NCI-H748 (cell line): Measurements from ENCODE around the gene CGN.
"Not testable (repeated sequence)": the region's sequence is repeated elsewhere in the genome, so short reads cannot be mapped to it uniquely, and the experiment has no call there.

ENCODE experiments used
- DNase-seq: peaks from one replicate; lab custom pipeline; 2025; ENCODE audit not compliant: unreplicated experiment; lab: John Stamatoyannopoulos, UW

The CGN gene

GRCh38 chr1:151501474-151501873 lies 9.7 kb upstream of the CGN start:
- DNase-seq, result no peak

DNA sequence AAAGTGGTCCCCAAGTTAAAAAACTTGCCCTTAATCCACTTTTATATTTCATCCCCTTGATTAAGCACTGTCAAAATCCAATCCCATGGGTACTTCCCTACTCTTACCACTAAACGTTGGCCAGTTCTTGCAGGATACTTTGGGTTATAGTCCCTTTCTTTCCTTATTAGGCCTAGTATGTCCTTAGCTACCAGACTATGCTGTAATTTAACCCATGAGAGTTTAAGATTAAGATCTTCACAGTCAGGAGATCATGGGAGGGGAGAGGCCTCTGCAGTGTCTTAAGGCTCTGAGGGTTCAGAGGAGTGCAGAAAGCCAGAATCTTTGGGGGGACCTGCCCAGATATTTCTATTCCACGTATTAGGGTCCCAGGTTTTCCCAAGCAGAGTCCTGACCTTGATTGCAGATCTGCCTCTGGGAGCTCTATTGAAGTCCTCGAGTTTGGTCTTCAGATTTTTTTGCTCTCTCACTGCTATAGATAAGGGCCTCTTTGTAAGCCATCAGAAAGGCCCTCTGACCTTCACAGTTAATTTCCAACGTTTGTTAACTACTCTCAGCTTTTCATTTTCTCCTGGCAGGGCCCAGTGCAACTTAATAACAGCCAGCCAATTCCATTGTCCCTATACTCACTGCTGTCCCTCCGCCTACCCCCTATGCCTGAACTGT lies 9.0 kb upstream of the CGN start:
- no peak for DNase-seq

DNA sequence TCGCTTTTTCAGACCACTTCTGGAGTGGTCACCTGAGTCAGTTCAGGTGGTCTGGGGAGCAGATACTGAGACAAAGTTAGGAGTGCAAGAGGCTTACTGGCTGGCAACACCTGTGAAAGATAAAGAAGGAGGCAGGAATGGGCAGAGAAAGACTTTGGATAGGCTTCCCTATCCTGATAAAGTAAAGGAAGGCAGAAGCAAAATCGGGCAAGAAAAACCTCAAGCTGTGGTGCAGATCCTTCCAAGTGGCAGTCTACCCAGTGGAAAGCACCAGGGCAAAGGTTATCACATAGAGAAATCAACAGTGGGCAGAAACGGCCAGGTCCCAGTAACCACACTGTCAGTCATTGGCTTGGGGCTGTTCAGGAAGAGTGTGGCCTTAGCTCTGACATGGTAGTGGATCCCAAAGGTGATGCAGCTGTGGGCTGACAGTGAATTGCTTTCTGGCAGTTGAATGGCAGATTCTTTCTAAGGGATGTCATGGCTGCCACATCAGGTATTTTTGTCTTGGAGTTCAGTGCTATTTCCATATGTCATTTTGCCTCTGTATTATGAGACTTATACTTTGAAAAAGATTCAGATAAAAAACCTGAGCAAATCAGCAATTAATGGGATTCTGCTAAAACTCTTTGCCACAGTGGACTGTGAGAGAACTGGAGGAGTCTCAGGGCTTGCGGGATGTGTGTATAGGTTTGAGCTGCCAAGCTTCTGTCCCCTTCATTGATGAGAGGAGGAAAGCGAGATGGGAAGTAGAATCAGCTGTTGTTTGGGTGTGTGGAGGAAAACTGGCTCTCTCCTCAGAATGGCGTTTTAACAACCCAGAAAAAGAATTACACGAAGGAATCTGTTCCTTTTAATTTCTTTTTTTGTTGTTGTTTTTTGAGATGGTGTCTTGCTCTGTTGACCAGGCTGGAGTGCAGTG lies 8.1 kb upstream of the CGN start:
- DNase-seq, result no peak

DNA sequence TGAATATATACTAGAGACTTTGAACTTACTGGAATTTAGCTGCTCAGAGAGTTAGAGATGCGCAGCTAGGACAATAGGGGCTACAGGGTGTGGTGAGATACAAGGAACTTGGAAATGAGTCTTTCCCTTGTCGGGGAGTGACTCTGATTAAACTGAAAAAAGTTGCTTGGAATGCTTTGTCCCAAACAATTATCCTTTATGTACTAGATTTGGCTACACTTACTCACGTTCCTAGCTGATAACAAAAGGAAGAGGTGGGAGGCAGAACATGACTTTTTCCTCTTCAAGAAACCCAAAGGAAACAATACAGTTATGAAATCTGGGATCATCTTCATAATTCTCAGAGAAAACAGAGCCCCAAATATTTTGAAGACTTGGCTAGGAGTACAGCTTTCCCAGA lies 6.9 kb upstream of the CGN start:
- DNase-seq, result no peak

DNA sequence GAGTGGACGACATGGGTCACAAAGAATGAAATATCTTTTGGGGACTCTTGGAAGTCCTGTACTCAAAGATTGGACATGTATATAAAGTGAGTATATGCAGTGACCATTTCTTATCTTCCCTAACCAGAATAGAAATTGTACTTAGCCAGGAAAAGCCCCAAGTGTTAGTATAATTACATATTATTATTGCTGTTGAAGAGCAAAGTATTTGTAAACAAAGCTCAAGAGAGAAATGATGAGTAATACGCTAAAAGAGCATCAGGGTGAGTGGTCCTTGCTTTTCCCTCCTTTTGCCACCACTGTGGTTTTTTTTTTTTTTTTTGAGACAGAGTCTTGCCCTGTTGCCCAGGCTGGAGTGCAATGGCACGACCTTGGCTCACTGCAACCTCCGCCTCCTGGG lies 6.4 kb upstream of the CGN start:
- no peak for DNase-seq

DNA sequence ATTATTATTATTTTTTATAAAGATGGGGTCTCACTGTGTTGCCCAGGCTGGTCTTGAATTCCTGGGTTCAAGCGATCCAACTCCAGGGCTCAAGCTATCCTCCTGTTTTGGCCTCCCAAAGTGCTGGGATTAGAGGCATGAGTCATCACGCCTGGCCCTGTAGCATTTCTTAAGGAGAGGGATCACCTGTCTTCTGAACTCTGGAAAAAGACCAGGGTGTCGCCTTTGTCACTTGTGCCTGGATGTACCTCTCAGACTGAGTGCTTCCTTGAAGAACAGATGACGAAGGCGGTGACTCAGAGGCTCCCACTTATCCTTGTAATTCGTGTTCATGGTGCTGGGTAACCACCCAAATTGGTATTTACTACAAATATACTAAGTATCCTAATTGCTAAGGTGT lies 2.4 kb upstream of the CGN start:
- DNase-seq, result no peak

DNA sequence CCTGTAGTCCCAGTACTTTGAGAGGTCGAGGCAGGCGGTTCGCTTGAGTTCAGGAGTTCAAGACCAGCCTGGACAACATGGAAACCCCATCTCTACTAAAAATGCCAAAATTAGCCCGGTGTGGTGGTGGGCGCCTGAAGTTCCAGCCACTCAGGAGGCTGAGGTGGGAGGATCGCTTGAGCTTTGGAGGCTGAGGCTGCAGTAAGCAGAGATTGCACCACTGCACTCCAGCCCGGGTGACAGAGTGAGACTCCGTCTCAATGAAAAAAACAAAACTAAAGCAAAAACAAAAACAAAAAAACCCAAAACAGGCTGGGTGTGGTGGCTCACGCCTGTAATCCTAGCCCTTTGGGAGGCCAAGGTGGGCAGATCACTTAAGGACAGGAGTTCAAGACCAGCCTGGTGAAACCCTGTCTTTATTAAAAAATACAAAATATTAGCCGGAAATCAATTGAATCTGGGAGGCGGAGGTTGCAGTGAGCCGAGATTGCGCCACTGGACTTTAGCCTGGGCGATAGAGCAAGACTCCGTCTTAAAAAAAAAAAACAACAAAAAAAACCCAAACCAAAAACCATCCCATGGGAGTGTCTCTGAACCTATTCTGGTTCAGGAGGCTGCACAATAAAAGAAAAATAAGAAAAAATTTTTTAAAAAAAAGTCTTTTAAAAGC lies 1.7 kb upstream of the CGN start:
- DNase-seq, result no peak

- DNase-seq, result peak; percentile 30
Observed at GRCh38 chr1:151510020-151510405, 1.2 kb upstream of the CGN start.

- DNase-seq, result no peak
Observed at GRCh38 chr1:151510614-151510956, 602 bp upstream of the CGN start.

- peak; percentile 71 for DNase-seq
Observed at GRCh38 chr1:151511636-151512215, 539 bp downstream of the CGN start.

GRCh38 chr1:151512326-151512725 lies 1.1 kb downstream of the CGN start:
- DNase-seq, result no peak

DNA sequence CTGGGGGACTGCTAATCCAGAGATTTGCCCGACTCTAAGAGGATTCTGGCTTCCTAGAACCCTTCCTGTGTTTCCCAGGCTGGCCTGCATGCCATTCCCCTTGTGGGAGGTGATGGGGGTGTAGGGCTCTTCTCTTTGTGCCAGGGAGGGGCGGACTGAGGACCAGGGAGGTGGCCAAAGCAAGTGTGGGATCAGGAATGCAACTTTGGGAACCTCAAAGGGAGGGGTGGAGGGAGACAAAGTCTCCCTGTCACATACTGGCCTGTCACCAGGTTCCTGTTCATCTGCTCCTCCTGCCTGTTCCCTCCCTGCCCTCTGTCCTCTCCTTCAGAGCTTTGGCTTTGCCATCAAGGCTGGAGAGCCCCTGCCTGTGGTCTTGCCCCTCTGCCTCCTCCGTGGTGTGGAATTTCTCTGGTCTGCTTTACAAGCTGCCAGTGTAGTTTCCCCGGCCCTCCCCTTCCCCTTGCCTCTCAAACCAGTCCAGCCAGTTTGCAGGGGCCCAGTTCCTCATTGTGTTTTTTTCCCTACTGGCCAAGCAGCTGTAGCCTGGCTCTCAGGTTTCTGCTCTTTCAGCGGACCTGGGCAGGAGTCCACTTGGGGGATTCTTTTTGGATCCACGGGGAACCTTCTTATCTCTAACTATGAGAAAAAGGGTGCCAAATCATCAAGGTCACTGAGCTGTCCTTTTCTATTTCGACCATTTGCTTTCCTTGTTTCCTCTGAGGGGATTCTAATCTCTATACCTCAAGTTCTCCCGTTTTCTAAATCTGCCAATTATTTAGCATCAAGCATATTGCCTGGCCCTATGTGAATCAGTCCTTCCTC lies 1.8 kb downstream of the CGN start:
- peak; percentile 34 for DNase-seq

DNA sequence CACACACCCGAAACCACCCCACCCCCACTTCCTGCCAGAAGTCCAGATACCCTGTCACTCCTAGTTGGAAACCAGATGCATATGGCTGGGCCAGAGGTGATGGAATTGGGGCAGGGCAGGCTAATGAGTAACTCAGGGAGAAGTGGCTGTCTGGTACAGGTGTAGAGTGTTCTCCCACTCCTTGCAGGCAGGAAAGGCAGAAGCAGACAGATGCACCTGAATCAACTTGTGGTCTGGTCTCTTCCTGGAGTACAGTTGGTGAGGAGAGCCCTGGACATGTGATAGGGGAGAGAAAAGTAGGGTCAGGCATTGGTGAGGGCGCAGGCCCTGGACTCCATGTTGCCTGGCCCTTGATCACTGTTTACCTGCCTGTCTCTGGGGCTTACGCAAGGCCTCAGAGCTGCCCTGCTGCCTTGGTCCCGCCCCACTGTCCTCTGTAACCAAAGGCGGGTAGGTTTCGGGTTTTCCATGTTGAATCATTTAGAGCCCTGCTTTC lies 2.5 kb downstream of the CGN start:
- DNase-seq, result no peak

GRCh38 chr1:151514366-151514765 lies 3.2 kb downstream of the CGN start:
- DNase-seq, result no peak

DNA sequence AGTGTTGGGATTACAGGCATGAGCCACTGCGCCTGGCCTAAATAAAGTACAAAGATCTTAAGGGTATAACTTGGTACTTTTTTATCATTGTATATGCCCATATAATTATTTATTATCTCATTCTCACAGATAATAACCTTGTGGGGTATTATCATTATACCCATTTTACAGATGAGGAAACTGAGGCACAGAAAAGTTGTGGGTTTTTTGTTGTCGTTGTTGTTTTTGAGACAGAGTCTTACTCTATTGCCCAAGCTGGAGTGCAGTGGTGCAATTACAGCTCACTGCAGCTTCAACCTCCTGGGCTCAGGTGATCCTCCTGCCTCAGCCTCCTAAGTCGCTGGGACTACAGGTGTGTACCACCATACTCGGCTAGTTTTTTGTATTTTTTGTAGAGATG lies 4.1 kb downstream of the CGN start:
- no peak for DNase-seq

GRCh38 chr1:151516031-151516511 lies 4.9 kb downstream of the CGN start:
- DNase-seq, result no peak

DNA sequence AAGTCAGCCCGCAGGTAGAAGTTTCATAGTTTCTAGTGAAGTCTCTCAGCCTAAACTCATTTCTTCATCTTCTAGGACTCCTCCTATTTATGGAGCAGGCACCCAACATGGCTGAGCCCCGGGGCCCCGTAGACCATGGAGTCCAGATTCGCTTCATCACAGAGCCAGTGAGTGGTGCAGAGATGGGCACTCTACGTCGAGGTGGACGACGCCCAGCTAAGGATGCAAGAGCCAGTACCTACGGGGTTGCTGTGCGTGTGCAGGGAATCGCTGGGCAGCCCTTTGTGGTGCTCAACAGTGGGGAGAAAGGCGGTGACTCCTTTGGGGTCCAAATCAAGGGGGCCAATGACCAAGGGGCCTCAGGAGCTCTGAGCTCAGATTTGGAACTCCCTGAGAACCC lies 7.2 kb downstream of the CGN start:
- no peak for DNase-seq

GRCh38 chr1:151518936-151519335 lies 7.7 kb downstream of the CGN start:
- no peak for DNase-seq

DNA sequence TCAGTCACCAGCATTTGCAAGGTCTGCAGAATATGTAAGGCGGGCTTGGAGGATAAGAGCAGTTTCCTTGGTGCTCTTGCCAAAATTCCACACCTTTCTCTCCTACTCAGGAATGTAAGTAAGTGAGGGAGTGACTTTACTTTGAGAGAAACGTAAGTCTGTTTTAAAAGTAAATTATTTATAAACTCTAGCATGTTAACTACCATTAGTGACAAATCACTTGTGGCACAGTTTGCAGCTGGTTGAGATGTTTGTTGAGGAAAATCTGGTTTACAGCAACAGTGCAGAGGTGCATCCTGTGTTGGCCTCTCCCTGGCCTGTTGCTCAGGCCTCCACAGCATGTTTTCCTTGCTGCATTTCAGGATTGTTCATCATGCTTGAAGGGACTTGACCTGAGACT lies 8.5 kb downstream of the CGN start:
- DNase-seq, result no peak

DNA sequence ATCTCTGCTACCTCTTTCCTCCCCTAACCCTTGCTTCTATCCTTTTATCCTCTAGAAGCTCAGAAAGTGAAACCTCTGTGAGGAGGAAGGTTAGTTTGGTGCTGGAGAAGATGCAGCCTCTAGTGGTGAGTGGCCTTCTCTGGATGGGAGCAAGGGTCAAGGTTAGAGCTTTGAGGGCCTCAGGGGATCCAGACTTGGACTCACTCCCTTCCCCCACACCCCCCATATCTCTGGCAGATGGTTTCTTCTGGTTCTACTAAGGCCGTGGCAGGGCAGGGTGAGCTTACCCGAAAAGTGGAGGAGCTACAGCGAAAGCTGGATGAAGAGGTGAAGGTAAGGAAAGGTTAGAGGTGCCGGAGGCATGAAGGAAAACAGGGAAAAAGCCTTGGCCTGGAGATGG lies 9.2 kb downstream of the CGN start:
- no peak for DNase-seq

GRCh38 chr1:151522427-151522826 lies 11.2 kb downstream of the CGN start:
- DNase-seq, result not testable (repeated sequence)
